Measurements from ENCODE around the gene CFAP97D2. TPM values are rescaled to one million over a fixed set of nuclear protein-coding genes. Genes with fewer than 3 reads are reported as not detected.

The CFAP97D2 gene
- total RNA-seq, 2 experiments from 2014 or later: 0.47 to 0.52 TPM

- POLR2A ChIA-PET: no interaction called here
- H3K4me3 ChIP-seq (ENCODE audit: low read length): no peak overlapping the region
- H3K27me3 Mint-ChIP-seq: no peaks in the 10 kb centered on the region
- H3K36me3 Mint-ChIP-seq (ENCODE audit: low read depth): peaks cover 96% of the 10 kb centered on the region
- intact Hi-C loops (cut with DNase I, micrococcal nuclease): no loop called here
- no peak overlapping the region for H3K27ac ChIP-seq (ENCODE audit: low read depth in 1 of 2, low read length in 2 of 2)
- peaks cover 85% of the 10 kb centered on the region for H3K36me3 ChIP-seq (ENCODE audit: insufficient read depth, low read length)
- no peaks in the 10 kb centered on the region for H3K9me3 Mint-ChIP-seq
- ATAC-seq (ENCODE audit: poor library complexity): no peak
- no peak for DNase-seq
- CTCF ChIA-PET: no interaction called here
- no peaks in the 10 kb centered on the region for H3K9me3 ChIP-seq (ENCODE audit: control insufficient read depth in 1 of 2, insufficient read depth in 1 of 2, low read length in 2 of 2)
- peaks cover 35% of the 10 kb centered on the region for H3K4me1 Mint-ChIP-seq (ENCODE audit: low read depth)
- no peak overlapping the region for H3K4me3 Mint-ChIP-seq
- H3K4me1 ChIP-seq (ENCODE audit: insufficient read depth, low read length): peaks cover 22% of the 10 kb centered on the region
- H3K27ac Mint-ChIP-seq: no peak overlapping the region
- H3K27me3 ChIP-seq (ENCODE audit: control insufficient read depth in 1 of 2, insufficient read depth in 2 of 2, low read length in 2 of 2): no peaks in the 10 kb centered on the region
- no peak for TF ChIP-seq CTCF (IDR thresholded peaks at IDR 0.05)
Observed at GRCh38 chr13:114259374-114259773, 80.3 kb downstream of the CFAP97D2 start.

- H3K4me3 Mint-ChIP-seq: no peak overlapping the region
- ChIA-PET CTCF (no interaction called here), POLR2A (no interaction called here)
- Histone ChIP-seq H3K4me3 (ENCODE audit: low read length) (no peak overlapping the region), H3K27ac (ENCODE audit: low read depth in 1 of 2, low read length in 2 of 2) (no peak overlapping the region), H3K27me3 (ENCODE audit: control insufficient read depth in 1 of 2, insufficient read depth in 2 of 2, low read length in 2 of 2) (no peaks in the 10 kb centered on the region), H3K4me1 (ENCODE audit: insufficient read depth, low read length) (peaks cover 22% of the 10 kb centered on the region), H3K36me3 (ENCODE audit: insufficient read depth, low read length) (peaks cover 82% of the 10 kb centered on the region), H3K9me3 (ENCODE audit: control insufficient read depth in 1 of 2, insufficient read depth in 1 of 2, low read length in 2 of 2) (no peaks in the 10 kb centered on the region)
- no peaks in the 10 kb centered on the region for H3K9me3 Mint-ChIP-seq
- H3K27me3 Mint-ChIP-seq: no peaks in the 10 kb centered on the region
- intact Hi-C loops (cut with DNase I, micrococcal nuclease): no loop called here
- H3K4me1 Mint-ChIP-seq (ENCODE audit: low read depth): peaks cover 35% of the 10 kb centered on the region
- H3K27ac Mint-ChIP-seq: no peak overlapping the region
- DNase-seq: no peak
- no peak for ATAC-seq (ENCODE audit: poor library complexity)
- H3K36me3 Mint-ChIP-seq (ENCODE audit: low read depth): peaks cover 95% of the 10 kb centered on the region
- TF ChIP-seq CTCF (IDR thresholded peaks at IDR 0.05): no peak
Observed at GRCh38 chr13:114259974-114260373, 80.9 kb downstream of the CFAP97D2 start.

GRCh38 chr13:114260814-114261213 is 81.8 kb downstream of the CFAP97D2 start:
- CTCF ChIA-PET: no interaction called here
- H3K4me3 Mint-ChIP-seq: no peak overlapping the region
- no peak for TF ChIP-seq CTCF (IDR thresholded peaks at IDR 0.05)
- no peaks in the 10 kb centered on the region for H3K27me3 Mint-ChIP-seq
- no peak overlapping the region for H3K27ac ChIP-seq (ENCODE audit: low read depth in 1 of 2, low read length in 2 of 2)
- H3K27ac Mint-ChIP-seq: peak overlapping the region; percentile 63
- peaks cover 82% of the 10 kb centered on the region for H3K36me3 ChIP-seq (ENCODE audit: insufficient read depth, low read length)
- intact Hi-C loops (cut with DNase I, micrococcal nuclease): no loop called here
- DNase-seq (no peak), ATAC-seq (ENCODE audit: poor library complexity) (no peak)
- no peaks in the 10 kb centered on the region for H3K27me3 ChIP-seq (ENCODE audit: control insufficient read depth in 1 of 2, insufficient read depth in 2 of 2, low read length in 2 of 2)
- H3K36me3 Mint-ChIP-seq (ENCODE audit: low read depth): peaks cover 95% of the 10 kb centered on the region
- H3K4me1 Mint-ChIP-seq (ENCODE audit: low read depth): peaks cover 35% of the 10 kb centered on the region
- peaks cover 25% of the 10 kb centered on the region for H3K4me1 ChIP-seq (ENCODE audit: insufficient read depth, low read length)
- no peaks in the 10 kb centered on the region for H3K9me3 Mint-ChIP-seq
- no peak overlapping the region for H3K4me3 ChIP-seq (ENCODE audit: low read length)
- POLR2A ChIA-PET: no interaction called here
- no peaks in the 10 kb centered on the region for H3K9me3 ChIP-seq (ENCODE audit: control insufficient read depth in 1 of 2, insufficient read depth in 1 of 2, low read length in 2 of 2)

Data from CD4-positive, alpha-beta T cell (primary cell).